Caco-2 (cell line): ENCODE results near the gene P4HTM. TPM values are rescaled to one million over a fixed set of nuclear protein-coding genes. Genes with fewer than 3 reads are reported as not detected.
A peak's percentile ranks its signal among the peaks of the same experiment; 100 is the strongest.

Experiments used
- BruUV-seq: library from RNA; stranded (reverse); fragments of 400-500 nt; replicated peaks from 2 replicates; lab custom pipeline; 2021; lab: Mats Ljungman, UMichigan
- CTCF ChIA-PET: fragments of 300-600 bp; sonication (Branson Sonifier 250); formaldehyde crosslinking; loops from one replicate; lab custom pipeline; 2022; ENCODE audit warnings: antibody characterized with exemption; lab: Charles Lee
- POLR2A ChIA-PET: fragments of 300-600 bp; sonication (Branson Sonifier 250); formaldehyde crosslinking; loops from one replicate; lab custom pipeline; 2022; ENCODE audit warnings: antibody characterized with exemption; lab: Charles Lee
- DNase-seq, 2 experiments: peaks; one replicate each; pipeline versions ENCODE4 v3.0.0 to v3.0.0-alpha.2; 2020 to 2022
- H3K27me3 ChIP-seq: replicated peaks from 2 replicates; pipeline ENCODE4 v1.6.0; 2011; ENCODE audit warnings: low read length; ENCODE audit not compliant: control insufficient read depth, insufficient read depth
- H3K36me3 ChIP-seq: 2 replicates; pipeline ENCODE4 v1.5.1; 2011; ENCODE audit warnings: low read length; ENCODE audit not compliant: control insufficient read depth, insufficient read depth
- H3K4me1 ChIP-seq: fragments of 250-450 bp; sonication (Bioruptor Pico); 2 replicates; pipeline ENCODE4 v1.5.1; 2020; ENCODE audit warnings: mild to moderate bottlenecking
- H3K4me3 ChIP-seq: 2 replicates; pipeline ENCODE4 v1.5.1; 2011; ENCODE audit warnings: low read depth, mild to moderate bottlenecking, control low read depth, low read length
- H3K9me3 ChIP-seq: fragments of 250-450 bp; sonication (Bioruptor Pico); 2 replicates; pipeline ENCODE4 v1.5.1; 2020; ENCODE audit warnings: mild to moderate bottlenecking, moderate library complexity
- H3K27ac Mint-ChIP-seq: one replicate; pipeline ENCODE4 v1.8.0; 2022; ENCODE audit warnings: mixed read lengths; ENCODE audit not compliant: unreplicated experiment
- H3K27me3 Mint-ChIP-seq: one replicate; pipeline ENCODE4 v1.8.0; 2022; ENCODE audit warnings: mixed read lengths; ENCODE audit not compliant: insufficient read depth, unreplicated experiment
- H3K36me3 Mint-ChIP-seq: one replicate; pipeline ENCODE4 v1.8.0; 2022; ENCODE audit warnings: mild to moderate bottlenecking, mixed read lengths; ENCODE audit not compliant: insufficient read depth, unreplicated experiment
- H3K4me1 Mint-ChIP-seq: one replicate; pipeline ENCODE4 v1.8.0; 2022; ENCODE audit warnings: low read depth, mixed read lengths; ENCODE audit not compliant: unreplicated experiment
- H3K4me3 Mint-ChIP-seq: one replicate; pipeline ENCODE4 v1.8.0; 2022; ENCODE audit warnings: mild to moderate bottlenecking, moderate library complexity, mixed read lengths; ENCODE audit not compliant: unreplicated experiment
- H3K9me3 Mint-ChIP-seq: one replicate; pipeline ENCODE4 v1.8.0; 2022; ENCODE audit warnings: mixed read lengths; ENCODE audit not compliant: unreplicated experiment
- CTCF ChIP-seq, 2 experiments: fragments of 200-600 bp in 1 of 2; IDR thresholded peaks; 1 replicate in 1 of 2; 2 replicates in 1 of 2; pipeline versions ENCODE4 v1.5.1 to v1.8.0; 2011 to 2022; ENCODE audit warnings: antibody characterized with exemption in 1 of 2, control low read depth in 1 of 2, inconsistent platforms in 1 of 2, low read depth in 1 of 2, low read length in 1 of 2, mild to moderate bottlenecking in 1 of 2, moderate library complexity in 1 of 2; ENCODE audit not compliant: insufficient read depth in 1 of 2, severe bottlenecking in 1 of 2, unreplicated experiment in 1 of 2
- intact Hi-C: fragments of 100-400 bp; cut with micrococcal nuclease; formaldehyde crosslinking; loops from one replicate; pipeline ENCODE4 v1.10.0; 2022; ENCODE audit not compliant: unreplicated experiment
- microRNA-seq: library from miRNA; unstranded; fragments of <30 nt; microRNA quantifications from one replicate; pipeline ENCODE4 v1.2.0, GENCODE V29; 2022
- total RNA-seq: library from RNA; stranded (reverse); gene quantifications from 2 replicates; pipeline ENCODE4 v1.2.3, GENCODE V29; 2022

Gene P4HTM
- total RNA-seq, 1 experiment from 2014 or later: 24.4 TPM

DNA sequence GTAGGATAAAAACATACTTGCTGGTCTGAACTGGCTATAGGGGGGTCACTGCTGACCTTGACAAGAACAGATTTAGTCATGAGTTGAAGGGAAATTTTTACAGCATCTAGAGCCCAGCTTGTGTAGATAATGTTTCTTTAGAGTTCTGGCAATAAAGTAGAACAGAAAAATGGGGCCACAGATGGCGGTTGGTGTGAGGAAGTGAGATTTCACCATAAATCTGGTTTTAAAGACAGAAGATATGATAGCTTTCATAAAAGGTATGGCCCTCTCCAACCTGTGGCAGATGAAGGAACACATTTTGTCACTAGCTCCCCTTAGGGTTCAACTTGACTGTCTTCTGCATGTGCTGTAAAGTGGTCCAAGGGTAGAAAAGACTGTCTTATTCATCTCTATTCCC lies 63.5 kb downstream of the P4HTM start:
- Mint-ChIP-seq H3K27me3 (no peaks in the 10 kb centered on the region), H3K36me3 (peaks cover 86% of the 10 kb centered on the region), H3K4me1 (no peaks in the 10 kb centered on the region), H3K4me3 (no peak overlapping the region), H3K27ac (no peak overlapping the region), H3K9me3 (no peaks in the 10 kb centered on the region)
- no TSS peak for BruUV-seq
- H3K36me3 ChIP-seq: peaks cover 1% of the 10 kb centered on the region; the same call in 1 of the 2 replicates
- no peaks in the 10 kb centered on the region for H3K9me3 ChIP-seq
- TF ChIP-seq CTCF (IDR thresholded peaks at IDR 0.05; ENCODE audit: insufficient read depth in 1 of 2, low read depth in 1 of 2, low read length in 1 of 2, severe bottlenecking in 1 of 2, unreplicated experiment in 1 of 2): no peak
- POLR2A ChIA-PET: no interaction called here
- H3K4me3 ChIP-seq: no peak overlapping the region
- no peaks in the 10 kb centered on the region for H3K27me3 ChIP-seq
- CTCF ChIA-PET: no interaction called here
- H3K4me1 ChIP-seq: no peaks in the 10 kb centered on the region
- intact Hi-C loops: no loop called here
- no peak for DNase-seq

- no peak overlapping the region for H3K4me3 Mint-ChIP-seq
- no peaks in the 10 kb centered on the region for H3K27me3 Mint-ChIP-seq
- CTCF ChIA-PET: no interaction called here
- H3K9me3 Mint-ChIP-seq: no peaks in the 10 kb centered on the region
- peaks cover 90% of the 10 kb centered on the region for H3K36me3 Mint-ChIP-seq
- no peaks in the 10 kb centered on the region for H3K27me3 ChIP-seq
- peaks cover 1% of the 10 kb centered on the region; the same call in 1 of the 2 replicates for H3K36me3 ChIP-seq
- POLR2A ChIA-PET: no interaction called here
- H3K4me3 ChIP-seq: no peak overlapping the region
- no peak for DNase-seq
- no peaks in the 10 kb centered on the region for H3K4me1 Mint-ChIP-seq
- intact Hi-C loops: no loop called here
- BruUV-seq: no TSS peak
- H3K9me3 ChIP-seq: no peaks in the 10 kb centered on the region
- no peak overlapping the region for H3K27ac Mint-ChIP-seq
- TF ChIP-seq CTCF (IDR thresholded peaks at IDR 0.05; ENCODE audit: insufficient read depth in 1 of 2, low read depth in 1 of 2, low read length in 1 of 2, severe bottlenecking in 1 of 2, unreplicated experiment in 1 of 2): no peak
- H3K4me1 ChIP-seq: no peaks in the 10 kb centered on the region
Measured at GRCh38 chr3:49054344-49054862, 64.4 kb downstream of the P4HTM start.

Small RNA genes lying within 50 kb of the gene (microRNA-seq; reads per million reads assigned to microRNA genes)
- gene MIR191 (8,178 reads per million, percentile 97 among the genes with 10 or more reads in this experiment), gene MIR425 (3,433 reads per million, percentile 95 among the genes with 10 or more reads in this experiment)

Other genes with a start within 250 kb of the P4HTM start
- 56.3 and 67.3 TPM in 2 replicates for gene PRKAR2A, start 142.4 kb upstream of the P4HTM start, total RNA-seq
- 17.0 and 19.3 TPM in 2 replicates for gene SLC25A20, start 91.4 kb upstream of the P4HTM start, total RNA-seq
- 106 and 133 TPM in 2 replicates for gene ARIH2, start 71.4 kb upstream of the P4HTM start, total RNA-seq
- 184 and 185 TPM in 2 replicates for gene WDR6, start 17.1 kb downstream of the P4HTM start, total RNA-seq
- gene DALRD3, start 28.3 kb downstream of the P4HTM start, total RNA-seq: 21.4 and 21.5 TPM in 2 replicates
- 65.9 and 68.7 TPM in 2 replicates for gene NDUFAF3, start 31.9 kb downstream of the P4HTM start, total RNA-seq
- gene IMPDH2, start 39.2 kb downstream of the P4HTM start, total RNA-seq: 233 and 240 TPM in 2 replicates
- gene QRICH1, start 103.8 kb downstream of the P4HTM start, total RNA-seq: 112 and 119 TPM in 2 replicates
- gene QARS1, start 114.5 kb downstream of the P4HTM start, total RNA-seq: 361 and 386 TPM in 2 replicates
- 55.9 and 56.4 TPM in 2 replicates for gene USP19, start 130.6 kb downstream of the P4HTM start, total RNA-seq
- 181 and 189 TPM in 2 replicates for gene LAMB2, start 142.8 kb downstream of the P4HTM start, total RNA-seq
- 15.2 and 15.9 TPM in 2 replicates for gene CCDC71, start 176.1 kb downstream of the P4HTM start, total RNA-seq
- gene KLHDC8B, start 181.4 kb downstream of the P4HTM start, total RNA-seq: 7.4 and 8.8 TPM in 2 replicates